Stimulated activated CD4-positive, alpha-beta T cell treated with anti-CD3 and anti-CD28 coated beads, Interleukin-1b, Interleukin-23, amount 100 ng/mL, for 48 hours (primary cell): ENCODE results near the gene CDKN2AIP.
"Not testable (repeated sequence)": the region's sequence is repeated elsewhere in the genome, so short reads cannot be mapped to it uniquely, and the experiment has no call there.

ENCODE experiments used
- DNase-seq: peaks from one replicate; pipeline ENCODE4 v3.0.0-alpha.2; 2020

CDKN2AIP gene

GRCh38 chr4:183455431-183456195 lies 11.2 kb downstream of the CDKN2AIP start:
- DNase-seq, result no peak

- DNase-seq, result no peak
Observed at GRCh38 chr4:183458005-183458404, 13.6 kb downstream of the CDKN2AIP start.

- not testable (repeated sequence) for DNase-seq
Observed at GRCh38 chr4:183463903-183464619, 19.6 kb downstream of the CDKN2AIP start.

GRCh38 chr4:183465879-183466278 lies 21.4 kb downstream of the CDKN2AIP start:
- not testable (repeated sequence) for DNase-seq

GRCh38 chr4:183467246-183467645 lies 22.8 kb downstream of the CDKN2AIP start:
- no peak for DNase-seq

- DNase-seq, result no peak
Observed at GRCh38 chr4:183468210-183469095, 24.0 kb downstream of the CDKN2AIP start.

GRCh38 chr4:183469285-183469684 lies 24.8 kb downstream of the CDKN2AIP start:
- DNase-seq, result no peak

- DNase-seq, result no peak
Observed at GRCh38 chr4:183469936-183470335, 25.5 kb downstream of the CDKN2AIP start.

GRCh38 chr4:183470821-183471220 lies 26.4 kb downstream of the CDKN2AIP start:
- DNase-seq, result no peak

- peak; percentile 74 for DNase-seq
Observed at GRCh38 chr4:183471946-183472708, 27.7 kb downstream of the CDKN2AIP start.

- DNase-seq, result no peak
Observed at GRCh38 chr4:183478123-183478522, 33.7 kb downstream of the CDKN2AIP start.

GRCh38 chr4:183478926-183479325 lies 34.5 kb downstream of the CDKN2AIP start:
- DNase-seq, result no peak

- DNase-seq, result not testable (repeated sequence)
Observed at GRCh38 chr4:183482515-183483095, 38.2 kb downstream of the CDKN2AIP start.

GRCh38 chr4:183483997-183484396 lies 39.6 kb downstream of the CDKN2AIP start:
- DNase-seq, result no peak

GRCh38 chr4:183485411-183486160 lies 41.1 kb downstream of the CDKN2AIP start:
- no peak for DNase-seq

GRCh38 chr4:183492791-183493222 lies 48.4 kb downstream of the CDKN2AIP start:
- no peak for DNase-seq

GRCh38 chr4:183493246-183493645 lies 48.8 kb downstream of the CDKN2AIP start:
- DNase-seq, result no peak

- no peak for DNase-seq
Observed at GRCh38 chr4:183495184-183495583, 50.7 kb downstream of the CDKN2AIP start.
